Activated CD4-positive, alpha-beta T cell treated with anti-CD3 and anti-CD28 coated beads, Interleukin-2, amount 10 ng/mL, durations not matched to agents 24 days and 14 days (primary cell): ENCODE results near the gene JOSD2. TPM values are rescaled to one million over a fixed set of nuclear protein-coding genes. Genes with fewer than 3 reads are reported as not detected.
"Not testable (repeated sequence)": the region's sequence is repeated elsewhere in the genome, so short reads cannot be mapped to it uniquely, and the experiment has no call there.

Source experiments
- DNase-seq: peaks from one replicate; pipeline ENCODE4 v3.0.0; 2022
- H3K27ac Mint-ChIP-seq: one replicate; pipeline ENCODE4 v1.8.0; 2022; ENCODE audit warnings: mild to moderate bottlenecking, mixed read lengths
- H3K27me3 Mint-ChIP-seq: one replicate; pipeline ENCODE4 v1.8.0; 2022; ENCODE audit warnings: mixed read lengths
- H3K36me3 Mint-ChIP-seq: one replicate; pipeline ENCODE4 v1.8.0; 2022; ENCODE audit warnings: low read depth, mild to moderate bottlenecking, mixed read lengths
- H3K4me1 Mint-ChIP-seq: one replicate; pipeline ENCODE4 v1.8.0; 2021; ENCODE audit warnings: mixed read lengths
- H3K4me3 Mint-ChIP-seq: one replicate; pipeline ENCODE4 v1.8.0; 2022; ENCODE audit warnings: mild to moderate bottlenecking, moderate library complexity, mixed read lengths
- H3K9me3 Mint-ChIP-seq: one replicate; pipeline ENCODE4 v1.8.0; 2021; ENCODE audit warnings: mixed read lengths
- intact Hi-C: fragments of 100-400 bp; cut with micrococcal nuclease; formaldehyde crosslinking; loops from one replicate; pipeline ENCODE4 v1.15.1; 2023
- total RNA-seq: library from RNA; stranded (reverse); gene quantifications from 2 replicates; pipeline ENCODE4 v1.2.3, GENCODE V29; 2022

JOSD2 gene
- total RNA-seq, 1 donor from 2014 or later: 41.7 TPM

- intact Hi-C loops: loop anchor here (1.0 kb wide), 3 partner anchors 35 to 119 kb away; partner anchors contain the start of genes JOSD2 and NR1H2
- Mint-ChIP-seq H3K9me3 (no peaks in the 10 kb centered on the region), H3K27ac (peak within 1 kb of the TSS; percentile 93), H3K4me1 (peaks cover 21% of the 10 kb centered on the region), H3K27me3 (no peaks in the 10 kb centered on the region), H3K36me3 (peaks cover 32% of the 10 kb centered on the region), H3K4me3 (peak within 1 kb of the TSS; percentile 100)
- DNase-seq: peak; percentile 98
These were observed 34.6 kb downstream of the JOSD2 start, which contains the start of the genes EMC10 and GARIN5A for GRCh38 chr19:50476224-50476906. Gene EMC10, plus strand, starts transcription at chr19:50476507. Its CDS starts 38 bp downstream, at chr19:50476545. Gene GARIN5A, minus strand, starts transcription at chr19:50476848. Its CDS starts 460 bp downstream, at chr19:50476388.

GRCh38 chr19:50475736-50476223 is 35.2 kb downstream of the JOSD2 start:
- Mint-ChIP-seq H3K4me1 (peaks cover 18% of the 10 kb centered on the region), H3K36me3 (peaks cover 27% of the 10 kb centered on the region), H3K27me3 (no peaks in the 10 kb centered on the region), H3K9me3 (no peaks in the 10 kb centered on the region), H3K4me3 (peak overlapping the region; percentile 100), H3K27ac (peak overlapping the region; percentile 93)
- no peak for DNase-seq
- intact Hi-C loops: loop anchor here (1.0 kb wide), 3 partner anchors 36 to 118 kb away; partner anchors contain the start of genes JOSD2 and NR1H2

DNA sequence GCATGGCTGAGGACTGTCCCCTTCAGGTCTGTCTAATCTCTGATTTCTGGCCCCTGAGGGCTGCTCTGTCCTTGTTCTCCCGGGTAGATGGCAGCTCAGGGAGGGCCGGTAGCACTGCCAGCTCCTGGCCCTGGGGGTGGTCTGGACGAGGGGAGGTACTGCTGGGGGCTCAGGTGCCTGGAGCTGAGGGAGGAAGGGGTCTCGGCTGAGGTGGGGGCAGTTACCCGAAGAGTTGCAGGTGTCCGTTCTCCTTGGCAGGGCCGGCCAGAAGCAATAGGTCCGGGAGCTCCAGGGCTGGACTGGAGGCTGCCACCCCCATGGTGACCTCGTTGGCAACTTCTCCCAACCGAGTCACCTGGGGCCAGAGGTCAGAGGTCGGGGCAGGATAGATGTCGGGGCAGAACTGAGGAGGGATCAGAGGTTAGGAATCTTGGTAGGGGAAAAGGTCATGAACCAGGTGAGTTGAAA is 35.9 kb downstream of the JOSD2 start:
- Mint-ChIP-seq H3K27me3 (no peaks in the 10 kb centered on the region), H3K4me3 (peak overlapping the region; percentile 43), H3K4me1 (peaks cover 18% of the 10 kb centered on the region), H3K27ac (peak overlapping the region; percentile 62), H3K9me3 (no peaks in the 10 kb centered on the region), H3K36me3 (peaks cover 25% of the 10 kb centered on the region)
- no peak for DNase-seq
- intact Hi-C loops: no loop called here

- DNase-seq, H3K27me3 Mint-ChIP-seq, H3K4me3 Mint-ChIP-seq, intact Hi-C loops, H3K9me3 Mint-ChIP-seq: not testable (repeated sequence)
- peak overlapping the region; percentile 30 for H3K27ac Mint-ChIP-seq
- peaks cover 13% of the 10 kb centered on the region for H3K36me3 Mint-ChIP-seq
- peaks cover 16% of the 10 kb centered on the region for H3K4me1 Mint-ChIP-seq
These were observed 37.7 kb downstream of the JOSD2 start for GRCh38 chr19:50473336-50473735.

- H3K4me3 Mint-ChIP-seq: no peak overlapping the region
These were observed 42.2 kb downstream of the JOSD2 start for GRCh38 chr19:50468818-50469217.

GRCh38 chr19:50467566-50467965 is 43.4 kb downstream of the JOSD2 start:
- no peak for DNase-seq
- Mint-ChIP-seq H3K27ac (no peak overlapping the region), H3K9me3 (no peaks in the 10 kb centered on the region), H3K27me3 (no peaks in the 10 kb centered on the region), H3K4me3 (no peak overlapping the region), H3K36me3 (no peaks in the 10 kb centered on the region), H3K4me1 (no peaks in the 10 kb centered on the region)
- intact Hi-C loops: no loop called here

More at GRCh38 chr19:50468818-50469217, 42.2 kb downstream of the JOSD2 start:
- H3K9me3 Mint-ChIP-seq: no peaks in the 10 kb centered on the region
- no peak for DNase-seq
- no peaks in the 10 kb centered on the region for H3K27me3 Mint-ChIP-seq
- intact Hi-C loops: no loop called here
- no peak overlapping the region for H3K27ac Mint-ChIP-seq
- no peaks in the 10 kb centered on the region for H3K4me1 Mint-ChIP-seq
- H3K36me3 Mint-ChIP-seq: no peaks in the 10 kb centered on the region

DNA sequence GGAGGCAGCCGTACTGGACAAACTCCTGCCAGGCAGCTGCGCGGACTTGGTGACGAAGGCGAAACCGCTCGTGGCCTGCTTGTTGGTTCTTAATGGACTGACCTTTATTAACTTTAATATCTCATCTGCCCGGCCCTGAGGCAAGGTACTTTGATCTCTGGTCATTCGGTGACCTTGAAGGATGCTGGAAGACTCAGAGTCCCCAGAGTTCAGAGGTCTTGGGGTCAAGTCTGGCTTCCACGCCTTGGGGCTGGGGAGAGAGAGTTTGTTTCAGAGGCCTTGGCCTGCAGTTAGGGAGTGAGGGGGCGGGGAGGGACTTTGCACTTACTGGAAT is 44.3 kb downstream of the JOSD2 start:
- no peaks in the 10 kb centered on the region for H3K27me3 Mint-ChIP-seq
- no peaks in the 10 kb centered on the region for H3K36me3 Mint-ChIP-seq
- intact Hi-C loops: no loop called here

GRCh38 chr19:50465986-50466705 is 44.8 kb downstream of the JOSD2 start:
- Mint-ChIP-seq H3K36me3 (no peaks in the 10 kb centered on the region), H3K27me3 (no peaks in the 10 kb centered on the region), H3K9me3 (no peaks in the 10 kb centered on the region), H3K27ac (no peak overlapping the region), H3K4me3 (no peak overlapping the region), H3K4me1 (peaks cover 3% of the 10 kb centered on the region)
- DNase-seq: no peak
- intact Hi-C loops: no loop called here

More for the DNA sequence above, 44.3 kb downstream of the JOSD2 start:
- Mint-ChIP-seq H3K27ac (no peak overlapping the region), H3K4me1 (no peaks in the 10 kb centered on the region), H3K4me3 (no peak overlapping the region), H3K9me3 (no peaks in the 10 kb centered on the region)
- no peak for DNase-seq

- Mint-ChIP-seq H3K27ac (no peak overlapping the region), H3K36me3 (no peaks in the 10 kb centered on the region), H3K4me3 (no peak overlapping the region), H3K4me1 (peaks cover 9% of the 10 kb centered on the region), H3K9me3 (no peaks in the 10 kb centered on the region), H3K27me3 (no peaks in the 10 kb centered on the region)
- DNase-seq: no peak
- intact Hi-C loops: loop anchor here (5.0 kb wide), 2 partner anchors 48 to 213 kb away; partner anchors contain the start of gene SPIB
These were observed 46.0 kb downstream of the JOSD2 start for GRCh38 chr19:50465000-50465399.

GRCh38 chr19:50464348-50464747 is 46.6 kb downstream of the JOSD2 start:
- intact Hi-C loops: loop anchor here (5.0 kb wide), 2 partner anchors 47 to 212 kb away; partner anchors contain the start of gene SPIB
- Mint-ChIP-seq H3K36me3 (no peaks in the 10 kb centered on the region), H3K27ac (no peak overlapping the region), H3K4me3 (no peak overlapping the region), H3K9me3 (no peaks in the 10 kb centered on the region), H3K27me3 (no peaks in the 10 kb centered on the region), H3K4me1 (peaks cover 12% of the 10 kb centered on the region)
- no peak for DNase-seq

DNA sequence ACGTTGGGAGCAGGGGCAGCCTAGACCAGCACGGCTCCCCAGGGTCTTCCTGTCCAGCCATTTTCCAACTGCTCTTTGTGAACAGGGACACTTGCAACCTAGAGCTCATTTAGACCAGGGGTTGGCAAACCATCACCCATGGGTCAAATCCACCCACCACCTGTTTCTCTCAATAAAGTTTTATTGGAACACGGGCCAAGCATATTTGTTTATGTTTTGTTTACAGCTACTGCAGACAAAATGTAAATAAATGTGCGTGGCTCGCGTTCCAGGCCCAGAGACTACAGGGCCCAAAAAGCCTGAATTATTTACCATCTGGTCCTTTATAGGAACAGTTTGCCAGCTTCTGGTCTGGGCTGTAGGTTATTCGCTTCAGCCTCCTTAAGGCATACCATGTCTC is 48.0 kb downstream of the JOSD2 start:
- no peaks in the 10 kb centered on the region for H3K9me3 Mint-ChIP-seq
- H3K4me1 Mint-ChIP-seq: peaks cover 12% of the 10 kb centered on the region
- peaks cover 2% of the 10 kb centered on the region for H3K27me3 Mint-ChIP-seq
- H3K36me3 Mint-ChIP-seq: no peaks in the 10 kb centered on the region
- no peak overlapping the region for H3K4me3 Mint-ChIP-seq
- no peak overlapping the region for H3K27ac Mint-ChIP-seq
- intact Hi-C loops: loop anchor here (5.0 kb wide), 2 partner anchors 46 to 211 kb away; partner anchors contain the start of gene SPIB
- no peak for DNase-seq

GRCh38 chr19:50461066-50461875 is 49.7 kb downstream of the JOSD2 start:
- Mint-ChIP-seq H3K4me1 (peaks cover 12% of the 10 kb centered on the region), H3K9me3 (no peaks in the 10 kb centered on the region), H3K36me3 (no peaks in the 10 kb centered on the region), H3K27ac (no peak overlapping the region), H3K27me3 (peaks cover 5% of the 10 kb centered on the region), H3K4me3 (peak overlapping the region; percentile 40)
- peak; percentile 90 for DNase-seq
- intact Hi-C loops: loop anchor here (1.0 to 5.0 kb wide), 4 partner anchors 44 to 209 kb away; partner anchors contain the start of gene SPIB

- H3K36me3 Mint-ChIP-seq: no peaks in the 10 kb centered on the region
- intact Hi-C loops: loop anchor here (5.0 kb wide), 2 partner anchors 43 to 208 kb away; partner anchors contain the start of gene SPIB
- H3K27me3 Mint-ChIP-seq: peaks cover 5% of the 10 kb centered on the region
- H3K27ac Mint-ChIP-seq: peak overlapping the region; percentile 61
- H3K9me3 Mint-ChIP-seq: no peaks in the 10 kb centered on the region
- peak; percentile 63 for DNase-seq
- H3K4me3 Mint-ChIP-seq: peak overlapping the region; percentile 34
- H3K4me1 Mint-ChIP-seq: peaks cover 12% of the 10 kb centered on the region
These were observed 50.7 kb downstream of the JOSD2 start for GRCh38 chr19:50460161-50460765.
